SK-N-SH (cell line): ENCODE results near the gene KMT2C. TPM values are rescaled to one million over a fixed set of nuclear protein-coding genes. Genes with fewer than 3 reads are reported as not detected.

Experiments
- CTCF ChIA-PET: fragments of 300-600, 350-600 bp; formaldehyde crosslinking; extraction: SDS; loops from one replicate; lab custom pipeline; 2021; lab: Yijun Ruan, JAX
- POLR2A ChIA-PET: fragments of 350-600 bp; sonication (Branson Sonifier 250); formaldehyde crosslinking; extraction: SDS; loops from one replicate; lab custom pipeline; 2020; ENCODE audit warnings: antibody characterized with exemption, inconsistent platforms; lab: Yijun Ruan, JAX
- DNase-seq: peaks from one replicate; pipeline ENCODE4 v3.0.0; 2012
- H2AFZ ChIP-seq: fragments of 200-600 bp; sonication (generic); 2 replicates; pipeline ENCODE4 v1.8.1; 2016; ENCODE audit warnings: antibody characterized with exemption, mild to moderate bottlenecking, low read depth
- H3F3A ChIP-seq: fragments of 200-600 bp; sonication (generic); replicated peaks from 2 replicates; pipeline ENCODE3; 2016; ENCODE audit warnings: antibody characterized with exemption, mild to moderate bottlenecking; ENCODE audit not compliant: insufficient read depth
- H3K27ac ChIP-seq, 2 experiments: fragments of 200-500 bp in 1 of 2; fragments of 200-600 bp in 1 of 2; sonication (Bioruptor generic) in 1 of 2; sonication (generic), shearing (Covaris generic) in 1 of 2; 2 replicates each; pipeline versions ENCODE4 v1.5.1 to v1.6.1; 2014 to 2016; ENCODE audit warnings: low read depth in 2 of 2, inconsistent platforms in 1 of 2, low read length in 1 of 2, mild to moderate bottlenecking in 1 of 2, mixed read lengths in 1 of 2
- H3K27me3 ChIP-seq: fragments of 200-600 bp; sonication (generic), shearing (Covaris generic); 2 replicates; pipeline ENCODE4 v1.6.1; 2016; ENCODE audit warnings: mixed run types; ENCODE audit not compliant: insufficient read depth
- H3K36me3 ChIP-seq, 2 experiments: fragments of 200-500 bp in 1 of 2; fragments of 200-600 bp in 1 of 2; sonication (Bioruptor generic) in 1 of 2; sonication (generic) in 1 of 2; replicated peaks in 1 of 2; 2 replicates each; pipeline versions ENCODE3 to v1.5.1; 2014 to 2016; ENCODE audit warnings: low read length in 1 of 2, mild to moderate bottlenecking in 1 of 2; ENCODE audit not compliant: insufficient read depth in 2 of 2, control insufficient read depth in 1 of 2
- H3K4me1 ChIP-seq, 2 experiments: fragments of 200-500 bp in 1 of 2; fragments of 200-600 bp in 1 of 2; sonication (Bioruptor generic) in 1 of 2; sonication (generic), shearing (Covaris generic) in 1 of 2; 2 replicates each; pipeline versions ENCODE4 v1.5.1 to v1.6.1; 2014 to 2016; ENCODE audit warnings: low read depth in 1 of 2, low read length in 1 of 2, mixed run types in 1 of 2; ENCODE audit not compliant: insufficient read depth in 2 of 2, control insufficient read depth in 1 of 2
- H3K4me2 ChIP-seq: fragments of 200-600 bp; sonication (generic), shearing (Covaris generic); 2 replicates; pipeline ENCODE4 v1.6.1; 2017; ENCODE audit warnings: mixed run types
- H3K4me3 ChIP-seq, 2 experiments: fragments of 200-500 bp in 1 of 2; fragments of 200-600 bp in 1 of 2; sonication (Bioruptor generic) in 1 of 2; sonication (generic), shearing (Covaris generic) in 1 of 2; 2 replicates each; pipeline versions ENCODE4 v1.5.1 to v1.8.1; 2014 to 2016; ENCODE audit warnings: low read depth in 2 of 2, inconsistent platforms in 1 of 2, low read length in 1 of 2, mild to moderate bottlenecking in 1 of 2, mixed read lengths in 1 of 2, moderate library complexity in 1 of 2
- H3K79me2 ChIP-seq: fragments of 200-600 bp; sonication (generic); 2 replicates; pipeline ENCODE4 v1.8.1; 2017; ENCODE audit warnings: mild to moderate bottlenecking; ENCODE audit not compliant: insufficient read depth
- H3K9ac ChIP-seq: fragments of 200-600 bp; sonication (generic); 2 replicates; pipeline ENCODE4 v1.6.1; 2017; ENCODE audit warnings: mixed run types
- H3K9me2 ChIP-seq: fragments of 200-600 bp; sonication (generic); 2 replicates; pipeline ENCODE4 v1.6.1; 2017; ENCODE audit warnings: mixed run types
- H3K9me3 ChIP-seq: fragments of 200-600 bp; sonication (generic); 2 replicates; pipeline ENCODE4 v1.6.1; 2017; ENCODE audit warnings: mixed run types, mild to moderate bottlenecking, moderate library complexity
- H4K20me1 ChIP-seq: fragments of 200-600 bp; sonication (generic); 2 replicates; pipeline ENCODE4 v1.6.1; 2017; ENCODE audit warnings: mild to moderate bottlenecking, mixed run types; ENCODE audit not compliant: insufficient read depth
- CHD2 ChIP-seq: fragments of 150-350 bp; IDR thresholded peaks from 2 replicates; pipeline ENCODE4 v1.6.1; 2018; ENCODE audit warnings: low read length; ENCODE audit not compliant: partially characterized antibody
- EP300 ChIP-seq, 2 experiments: IDR thresholded peaks; 2 replicates each; pipeline versions ENCODE4 v1.4.0 to v1.6.1; 2012; ENCODE audit warnings: borderline replicate concordance in 1 of 2, low read depth in 1 of 2, low read length in 1 of 2
- FOXJ3 ChIP-seq: sonication (generic); formaldehyde crosslinking; IDR thresholded peaks from 2 replicates; pipeline ENCODE4 v1.5.1; 2020; ENCODE audit warnings: mild to moderate bottlenecking, missing genetic modification reagents
- FOXM1 ChIP-seq: IDR thresholded peaks from 2 replicates; pipeline ENCODE4 v1.4.0; 2012; ENCODE audit warnings: low read depth, mild to moderate bottlenecking
- GABPA ChIP-seq: IDR thresholded peaks from 2 replicates; pipeline ENCODE4 v1.4.0; 2012; ENCODE audit warnings: low read depth, mild to moderate bottlenecking
- GATA2 ChIP-seq: sonication (generic); formaldehyde crosslinking; IDR thresholded peaks from 2 replicates; pipeline ENCODE4 v1.5.0; 2020; ENCODE audit warnings: mild to moderate bottlenecking, missing genetic modification reagents
- JUND ChIP-seq: IDR thresholded peaks from 2 replicates; pipeline ENCODE4 v1.4.0; 2012
- MEF2A ChIP-seq: IDR thresholded peaks from 2 replicates; pipeline ENCODE4 v1.4.0; 2012; ENCODE audit warnings: low read depth, borderline replicate concordance
- NFIC ChIP-seq: IDR thresholded peaks from 2 replicates; pipeline ENCODE4 v1.4.0; 2012; ENCODE audit warnings: borderline replicate concordance
- NRF1 ChIP-seq: IDR thresholded peaks from 2 replicates; pipeline ENCODE4 v1.6.1; 2012; ENCODE audit warnings: low read depth, mild to moderate bottlenecking, low read length
- POLR2AphosphoS5 ChIP-seq: IDR thresholded peaks from 2 replicates; pipeline ENCODE4 v1.6.1; 2012; ENCODE audit warnings: low read depth, low read length
- RXRA ChIP-seq: IDR thresholded peaks from 2 replicates; pipeline ENCODE4 v1.4.0; 2012; ENCODE audit warnings: low read depth, mild to moderate bottlenecking, borderline replicate concordance
- SIN3A ChIP-seq: IDR thresholded peaks from 2 replicates; pipeline ENCODE4 v1.6.1; 2012; ENCODE audit warnings: low read depth, mild to moderate bottlenecking, low read length, moderate library complexity, borderline replicate concordance
- SMC3 ChIP-seq: IDR thresholded peaks from 2 replicates; pipeline ENCODE4 v1.6.1; 2012; ENCODE audit warnings: low read depth, low read length, improper control_type of control experiment
- TAF1 ChIP-seq: IDR thresholded peaks from 2 replicates; pipeline ENCODE4 v1.6.1; 2012; ENCODE audit warnings: low read depth, mild to moderate bottlenecking, low read length, moderate library complexity, borderline replicate concordance
- TCF12 ChIP-seq: IDR thresholded peaks from 2 replicates; pipeline ENCODE4 v1.4.0; 2012
- USF2 ChIP-seq: fragments of 150-350 bp; IDR thresholded peaks from 2 replicates; pipeline ENCODE4 v1.6.1; 2017; ENCODE audit warnings: antibody characterized with exemption, low read length, low read depth, borderline replicate concordance
- ZBTB33 ChIP-seq: IDR thresholded peaks from 2 replicates; pipeline ENCODE4 v1.4.0; 2012; ENCODE audit warnings: low read depth, borderline replicate concordance
- WGBS: methylation state at CpG from one replicate; pipeline ENCODE4 v1.1.6; 2017; ENCODE audit warnings: low lambda C conversion rate; 5-methylcytosine and 5-hydroxymethylcytosine counted together
- polyA plus RNA-seq, 3 experiments: library from polyadenylated mRNA; depleted of rRNA; stranded (reverse); fragments of >200 nt; gene quantifications; 2 replicates each; pipeline ENCODE4 v1.2.3, GENCODE V29; 2012
- TF ChIP-seq, protein P1 (sequence below): IDR thresholded peaks from 2 replicates; pipeline ENCODE4; 2012
- TF ChIP-seq, protein P2 (sequence below): IDR thresholded peaks from 2 replicates; pipeline ENCODE4 v1.4.0; 2012; ENCODE audit warnings: low read depth

Gene KMT2C
- polyA plus RNA-seq, 1 of the 3 experiments (the other 2 are of a cell fraction) = 8.0 TPM

DNA sequence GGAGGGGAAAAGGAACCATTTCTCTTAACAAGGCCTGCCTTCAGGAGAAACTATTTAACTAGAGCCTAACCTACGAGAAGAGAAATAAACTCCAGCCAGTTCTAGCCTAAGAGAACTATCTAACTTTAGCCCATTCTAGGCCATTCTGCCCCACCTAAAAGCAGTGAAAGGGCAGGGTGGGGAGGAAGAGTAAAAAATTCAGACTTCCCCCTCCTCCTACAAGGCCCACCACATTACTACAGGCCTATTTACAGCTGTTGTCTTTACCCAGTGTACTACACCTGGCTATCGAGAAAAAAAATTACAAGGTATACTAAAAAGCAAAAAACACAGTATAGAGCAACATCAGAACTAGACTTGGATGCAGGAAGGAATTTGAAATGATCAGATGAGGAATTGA, 93.0 kb downstream of the KMT2C start:
- no peaks in the 10 kb centered on the region for H3K9me2 ChIP-seq
- H3K36me3 ChIP-seq = peaks cover 12 to 16% of the 10 kb centered on the region in 2 experiments
- peaks cover 55% of the 10 kb centered on the region for H4K20me1 ChIP-seq
- no peak overlapping the region for H3K9ac ChIP-seq
- H3K4me1 ChIP-seq = no peaks in the 10 kb centered on the region; a peak in 2 of 4 replicates
- H2AFZ ChIP-seq = no peak overlapping the region
- H3K4me3 ChIP-seq = no peak overlapping the region
- H3K27me3 ChIP-seq = no peaks in the 10 kb centered on the region
- H3K27ac ChIP-seq = no peak overlapping the region
- 0 out of 2 replicates have a peak, but pooled peaks cover 2% of the 10 kb centered on the region for H3K9me3 ChIP-seq
- TF ChIP-seq CHD2 (no peak), GABPA (no peak), ZBTB33 (no peak), RXRA (no peak), NRF1 (no peak), NFIC (no peak), TAF1 (no peak), EP300 (IDR thresholded peaks at IDR 0.05; ENCODE audit: borderline replicate concordance in 1 of 2, low read depth in 1 of 2, low read length in 1 of 2) (no peak), JUND (no peak), POLR2AphosphoS5 (no peak), TCF12 (no peak), GATA2 (no peak), FOXJ3 (CRISPR knock-in tag) (no peak), USF2 (no peak), FOXM1 (no peak), SIN3A (no peak), SMC3 (no peak), MEF2A (no peak)
- TF ChIP-seq, protein P1, sequence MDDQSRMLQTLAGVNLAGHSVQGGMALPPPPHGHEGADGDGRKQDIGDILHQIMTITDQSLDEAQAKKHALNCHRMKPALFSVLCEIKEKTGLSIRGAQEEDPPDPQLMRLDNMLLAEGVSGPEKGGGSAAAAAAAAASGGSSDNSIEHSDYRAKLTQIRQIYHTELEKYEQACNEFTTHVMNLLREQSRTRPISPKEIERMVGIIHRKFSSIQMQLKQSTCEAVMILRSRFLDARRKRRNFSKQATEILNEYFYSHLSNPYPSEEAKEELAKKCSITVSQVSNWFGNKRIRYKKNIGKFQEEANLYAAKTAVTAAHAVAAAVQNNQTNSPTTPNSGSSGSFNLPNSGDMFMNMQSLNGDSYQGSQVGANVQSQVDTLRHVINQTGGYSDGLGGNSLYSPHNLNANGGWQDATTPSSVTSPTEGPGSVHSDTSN = no peak
- TF ChIP-seq, protein P2, sequence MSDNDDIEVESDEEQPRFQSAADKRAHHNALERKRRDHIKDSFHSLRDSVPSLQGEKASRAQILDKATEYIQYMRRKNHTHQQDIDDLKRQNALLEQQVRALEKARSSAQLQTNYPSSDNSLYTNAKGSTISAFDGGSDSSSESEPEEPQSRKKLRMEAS = no peak
- peaks cover 10% of the 10 kb centered on the region for H3F3A ChIP-seq
- no peak overlapping the region for H3K4me2 ChIP-seq
- 94% methylated on average over 2 of the region's 2 CpGs for WGBS
- CTCF ChIA-PET = interaction anchor here (1.3 to 4.3 kb wide), 6 partner anchors 8 to 368 kb away, joined by 3 to 65 read pairs (median 16); no protein-coding TSS in a partner anchor
- H3K79me2 ChIP-seq = peaks cover 94% of the 10 kb centered on the region
- DNase-seq = no peak
- POLR2A ChIA-PET = no interaction called here
